Breast epithelium (tissue), 4 donors: ENCODE data around the gene RAB5B. TPM values are rescaled to one million over a fixed set of nuclear protein-coding genes. Genes with fewer than 3 reads are reported as not detected.

Experiments
- DNase-seq, 2 donors: peaks; one replicate each; pipeline ENCODE4 v3.0.0-alpha.2; 2019; ENCODE audit warnings: low spot score in 2 of 2
- H3K27ac ChIP-seq, 2 donors: fragments of 200-600 bp; sonication (generic) in 1 of 2; one replicate each; pipeline ENCODE4 v1.5.1; 2016 to 2019; ENCODE audit warnings: mild to moderate bottlenecking in 1 of 2
- H3K27me3 ChIP-seq, 2 donors: fragments of 200-600 bp; sonication (generic) in 1 of 2; one replicate each; pipeline versions ENCODE4 v1.5.1 to v1.6.0; 2017 to 2019; ENCODE audit warnings: control low read depth in 1 of 2, mild to moderate bottlenecking in 1 of 2
- H3K36me3 ChIP-seq: fragments of 200-600 bp; one replicate; pipeline ENCODE4 v1.5.1; 2019
- H3K4me1 ChIP-seq, 2 donors: fragments of 200-600 bp; sonication (generic); one replicate each; pipeline ENCODE4 v1.5.1; 2016 to 2019; ENCODE audit warnings: control low read depth in 1 of 2
- H3K4me3 ChIP-seq, 3 donors: fragments of 200-600 bp; sonication (generic); 1 replicate in 2 of 3; 2 replicates in 1 of 3; pipeline ENCODE4 v1.5.1; 2016 to 2019; ENCODE audit warnings: mild to moderate bottlenecking in 3 of 3, moderate library complexity in 2 of 3
- H3K9me3 ChIP-seq, 2 donors: fragments of 200-600 bp; sonication (generic) in 1 of 2; one replicate each; pipeline ENCODE4 v1.5.1; 2016 to 2019; ENCODE audit warnings: control low read depth in 1 of 2
- CTCF ChIP-seq, 3 donors: fragments of 450-650 bp; IDR thresholded peaks; one replicate each; pipeline ENCODE4 v1.5.1; 2016 to 2017; ENCODE audit warnings: antibody characterized with exemption in 3 of 3, mild to moderate bottlenecking in 3 of 3, moderate library complexity in 3 of 3
- POLR2A ChIP-seq: fragments of 450-650 bp; IDR thresholded peaks from one replicate; pipeline ENCODE4 v1.6.1; 2016; ENCODE audit warnings: antibody characterized with exemption, mild to moderate bottlenecking, moderate library complexity
- POLR2AphosphoS5 ChIP-seq, 3 donors: sonication (generic); formaldehyde crosslinking; IDR thresholded peaks; one replicate each; pipeline ENCODE4 v1.6.1; 2017; ENCODE audit warnings: antibody characterized with exemption in 3 of 3
- intact Hi-C: fragments of 100-400 bp; cut with DNase I; formaldehyde crosslinking; loops from one replicate; pipeline ENCODE4 v1.15.1; 2023; ENCODE audit warnings: low total_unique reads
- total RNA-seq, 3 donors: library from RNA; depleted of rRNA; stranded (reverse); fragments of >200 nt; gene quantifications; one replicate each; pipeline ENCODE4 v1.1.0, GENCODE V29; 2016

RAB5B gene
- total RNA-seq, 3 donors from 2014 or later: 74.9 to 98.8 (median 75.7) TPM

GRCh38 chr12:56020423-56021184 is 46.7 kb downstream of the RAB5B start, which contains the start of gene IKZF4:
IKZF4 (plus strand) TSS chr12:56021043; CDS start chr12:56021494, 451 bp downstream.
- TF ChIP-seq POLR2AphosphoS5 (IDR thresholded peaks at IDR 0.05) (peak in 1 of 3 donors; percentile 49), CTCF (IDR thresholded peaks at IDR 0.05) (no peak)
- Histone ChIP-seq H3K4me1 (no peaks in the 10 kb centered on the region), H3K27me3 (no peaks in the 10 kb centered on the region), H3K27ac (peak within 1 kb of the TSS; percentile 64 to 90), H3K9me3 (no peaks in the 10 kb centered on the region), H3K4me3 (peak within 1 kb of the TSS; percentile 16 to 61 (median 39)), H3K36me3 (no peaks in the 10 kb centered on the region)
- DNase-seq: no peak
- intact Hi-C loops: no loop called here

GRCh38 chr12:56021889-56022497 is 48.1 kb downstream of the RAB5B start:
- TF ChIP-seq CTCF (IDR thresholded peaks at IDR 0.05) (no peak), POLR2AphosphoS5 (IDR thresholded peaks at IDR 0.05) (no peak), POLR2A (no peak)
- peak overlapping the region; percentile 64 to 90 for H3K27ac ChIP-seq
- intact Hi-C loops: no loop called here
- no peaks in the 10 kb centered on the region for H3K27me3 ChIP-seq
- H3K4me3 ChIP-seq: peak overlapping the region in 2 of 3 donors; percentile 39 to 61
- no peaks in the 10 kb centered on the region for H3K36me3 ChIP-seq
- no peaks in the 10 kb centered on the region for H3K9me3 ChIP-seq
- no peak for DNase-seq
- H3K4me1 ChIP-seq: no peaks in the 10 kb centered on the region

GRCh38 chr12:56028511-56029165 is 54.8 kb downstream of the RAB5B start:
- no peak overlapping the region for H3K4me3 ChIP-seq
- intact Hi-C loops: no loop called here
- H3K9me3 ChIP-seq: no peaks in the 10 kb centered on the region
- no peaks in the 10 kb centered on the region for H3K4me1 ChIP-seq
- peak overlapping the region; percentile 61 to 64 for H3K27ac ChIP-seq
- TF ChIP-seq CTCF (IDR thresholded peaks at IDR 0.05): no peak
- no peak for TF ChIP-seq POLR2A
- TF ChIP-seq POLR2AphosphoS5 (IDR thresholded peaks at IDR 0.05): no peak
- no peak for DNase-seq
- no peaks in the 10 kb centered on the region for H3K36me3 ChIP-seq
- H3K27me3 ChIP-seq: no peaks in the 10 kb centered on the region

GRCh38 chr12:56029166-56029519 is 55.3 kb downstream of the RAB5B start:
- peak overlapping the region; percentile 61 to 64 for H3K27ac ChIP-seq
- H3K36me3 ChIP-seq: no peaks in the 10 kb centered on the region
- no peak overlapping the region for H3K4me3 ChIP-seq
- TF ChIP-seq CTCF (IDR thresholded peaks at IDR 0.05): no peak
- no peak for TF ChIP-seq POLR2A
- no peaks in the 10 kb centered on the region for H3K27me3 ChIP-seq
- no peak for DNase-seq
- no peaks in the 10 kb centered on the region for H3K9me3 ChIP-seq
- intact Hi-C loops: no loop called here
- no peaks in the 10 kb centered on the region for H3K4me1 ChIP-seq
